Prostate gland (tissue), 2 donors: ENCODE data around the gene HOXA10.

Experiments
- CTCF ChIP-seq, 4 experiments: fragments of 200-600 bp in 2 of 4; fragments of 450-650 bp in 2 of 4; sonication (generic) in 2 of 4; IDR thresholded peaks; 1 replicate in 3 of 4; 2 replicates in 1 of 4; pipeline ENCODE4 v1.5.1; 2016 to 2019; ENCODE audit warnings: antibody characterized with exemption in 4 of 4, mild to moderate bottlenecking in 2 of 4, moderate library complexity in 2 of 4
- POLR2AphosphoS5 ChIP-seq: sonication (generic); formaldehyde crosslinking; IDR thresholded peaks from one replicate; pipeline ENCODE4 v1.6.1; 2017; ENCODE audit warnings: antibody characterized with exemption

- no peak for TF ChIP-seq CTCF (IDR thresholded peaks at IDR 0.05)
- TF ChIP-seq POLR2AphosphoS5: no peak
These were observed 45.1 kb downstream of the HOXA10 start for GRCh38 chr7:27128776-27129728.
